ENCODE measurements around the gene CTSD. TPM values are rescaled to one million over a fixed set of nuclear protein-coding genes. Genes with fewer than 3 reads are reported as not detected.

Gene CTSD
- total RNA-seq, 1 experiment from 2014 or later: 559 TPM

- DNase-seq (ENCODE audit: low spot score): peak; percentile 87
Measured at GRCh38 chr11:1782831-1783724, 19.4 kb upstream of the CTSD start.

- DNase-seq (ENCODE audit: low spot score): no peak
Measured at GRCh38 chr11:1782031-1782590, 18.4 kb upstream of the CTSD start.

- no peak for DNase-seq (ENCODE audit: low spot score)
Measured at GRCh38 chr11:1781593-1781975, 17.9 kb upstream of the CTSD start.

GRCh38 chr11:1780700-1781592, 17.2 kb upstream of the CTSD start:
- no peak for DNase-seq (ENCODE audit: low spot score)

GRCh38 chr11:1779806-1780699, 16.3 kb upstream of the CTSD start:
- no peak for DNase-seq (ENCODE audit: low spot score)

- no peak for DNase-seq (ENCODE audit: low spot score)
Measured at GRCh38 chr11:1779034-1779805, 15.5 kb upstream of the CTSD start.

- no peak for DNase-seq (ENCODE audit: low spot score)
Measured at GRCh38 chr11:1778141-1778911, 14.6 kb upstream of the CTSD start.

- DNase-seq (ENCODE audit: low spot score): no peak
Measured at GRCh38 chr11:1777737-1778136, 14.0 kb upstream of the CTSD start.

GRCh38 chr11:1776944-1777715, 13.4 kb upstream of the CTSD start:
- DNase-seq (ENCODE audit: low spot score): no peak

- DNase-seq (ENCODE audit: low spot score): no peak
Measured at GRCh38 chr11:1776331-1776851, 12.7 kb upstream of the CTSD start.

GRCh38 chr11:1774886-1775285, 11.2 kb upstream of the CTSD start:
- DNase-seq (ENCODE audit: low spot score): no peak

GRCh38 chr11:1773994-1774550, 10.3 kb upstream of the CTSD start:
- no peak for DNase-seq (ENCODE audit: low spot score)

- DNase-seq (ENCODE audit: low spot score): no peak
Measured at GRCh38 chr11:1773131-1773993, 9.6 kb upstream of the CTSD start.

GRCh38 chr11:1772270-1773130, 8.8 kb upstream of the CTSD start:
- DNase-seq (ENCODE audit: low spot score): peak; percentile 97

- peak; percentile 79 for DNase-seq (ENCODE audit: low spot score)
Measured at GRCh38 chr11:1771700-1772099, 8.0 kb upstream of the CTSD start.

- no peak for DNase-seq (ENCODE audit: low spot score)
Measured at GRCh38 chr11:1771273-1771672, 7.5 kb upstream of the CTSD start.
